ENCODE measurements around the gene MED25.

DNA sequence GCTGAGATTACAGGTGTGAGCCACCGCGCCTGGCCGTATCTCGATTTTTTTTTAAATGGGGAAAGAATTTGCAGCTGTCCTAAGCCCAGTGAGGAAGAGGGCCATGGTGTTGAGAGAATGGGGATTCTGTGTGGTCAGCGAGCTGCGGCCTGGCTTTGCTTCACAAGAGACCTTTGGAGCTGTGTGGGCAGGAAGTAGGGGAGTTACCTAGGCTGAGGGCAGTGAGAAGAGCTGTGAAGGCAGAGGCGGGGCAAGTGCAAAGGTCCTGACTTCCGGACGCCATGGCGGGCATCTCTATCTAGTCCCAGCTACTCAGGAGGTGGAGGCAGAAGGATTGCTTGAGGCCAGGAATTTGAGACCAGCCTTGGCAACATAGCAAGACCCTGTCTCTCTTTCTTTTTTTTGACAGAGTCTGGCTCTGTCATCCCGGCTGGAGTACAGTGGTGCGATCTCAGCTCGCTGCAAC, 46.4 kb upstream of the MED25 start:
- TF ChIP-seq, protein P1, sequence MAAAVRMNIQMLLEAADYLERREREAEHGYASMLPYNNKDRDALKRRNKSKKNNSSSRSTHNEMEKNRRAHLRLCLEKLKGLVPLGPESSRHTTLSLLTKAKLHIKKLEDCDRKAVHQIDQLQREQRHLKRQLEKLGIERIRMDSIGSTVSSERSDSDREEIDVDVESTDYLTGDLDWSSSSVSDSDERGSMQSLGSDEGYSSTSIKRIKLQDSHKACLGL (CRISPR knock-in tag; IDR thresholded peaks at IDR 0.05; ENCODE audit: borderline replicate concordance, poor library complexity, severe bottlenecking), result no peak
- no peak for TF ChIP-seq CTCF (IDR thresholded peaks at IDR 0.05 in 2 of 3, conservative IDR thresholded peaks at IDR 0.05 in 1 of 3; ENCODE audit: insufficient read depth in 2 of 3, low read depth in 1 of 3, low read length in 3 of 3)
- TF ChIP-seq E2F3 (CRISPR knock-in tag; IDR thresholded peaks at IDR 0.05), result no peak
- TF ChIP-seq ZSCAN32 (CRISPR knock-in tag; IDR thresholded peaks at IDR 0.05), result no peak
- no peak for TF ChIP-seq CREB1 (IDR thresholded peaks at IDR 0.05)
- no peak for TF ChIP-seq CREB1 (CRISPR knock-in tag; IDR thresholded peaks at IDR 0.05)
- TF ChIP-seq ZNF354B (CRISPR knock-in tag; IDR thresholded peaks at IDR 0.05), result no peak
- no peak for TF ChIP-seq USF1 (CRISPR knock-in tag; IDR thresholded peaks at IDR 0.05)
- no peak for TF ChIP-seq ELK1 (CRISPR knock-in tag; IDR thresholded peaks at IDR 0.05)
- TF ChIP-seq ZSCAN29 (IDR thresholded peaks at IDR 0.05), result no peak
- TF ChIP-seq PML (IDR thresholded peaks at IDR 0.05; ENCODE audit: low read length), result no peak
- no peak for TF ChIP-seq RBBP5 (IDR thresholded peaks at IDR 0.05; ENCODE audit: borderline replicate concordance, insufficient read depth, low read length, poor library complexity, severe bottlenecking)
- no peak for TF ChIP-seq EGR1 (conservative IDR thresholded peaks at IDR 0.05)

Measured in K562 (cell line).